ENCODE measurements around the gene IL21.

The IL21 gene

GRCh38 chr4:122591196-122591595 lies 29.7 kb downstream of the IL21 start:
- no peak for TF ChIP-seq CTCF (IDR thresholded peaks at IDR 0.05; ENCODE audit: insufficient read depth, low read length, missing control alignments)
- DNase-seq (ENCODE audit: low read depth, low spot score), result no peak
- POLR2A ChIA-PET, result no interaction called here
- H3K4me3 ChIP-seq (ENCODE audit: low read depth, low read length), result no peak overlapping the region
- CTCF ChIA-PET, result interaction anchor here (3.7 kb wide), 1 partner anchor 12 kb away, joined by 21 read pairs; no protein-coding TSS in a partner anchor

GRCh38 chr4:122588453-122589238 lies 32.2 kb downstream of the IL21 start:
- H3K4me3 ChIP-seq (ENCODE audit: low read depth, low read length), result no peak overlapping the region
- TF ChIP-seq CTCF (IDR thresholded peaks at IDR 0.05; ENCODE audit: insufficient read depth, low read length, missing control alignments), result no peak
- peak; percentile 16 for DNase-seq (ENCODE audit: low read depth, low spot score)
- ChIA-PET POLR2A (no interaction called here), CTCF (interaction anchor here (0.8 to 3.5 kb wide), 3 partner anchors 11 to 342 kb away, joined by 3 to 22 read pairs (median 3); no protein-coding TSS in a partner anchor)

GRCh38 chr4:122584519-122584918 lies 36.3 kb downstream of the IL21 start:
- POLR2A ChIA-PET, result no interaction called here
- no peak overlapping the region for H3K4me3 ChIP-seq (ENCODE audit: low read depth, low read length)
- TF ChIP-seq CTCF (IDR thresholded peaks at IDR 0.05; ENCODE audit: insufficient read depth, low read length, missing control alignments), result no peak
- peak; percentile 36 for DNase-seq (ENCODE audit: low read depth, low spot score)
- CTCF ChIA-PET, result interaction anchor here (0.8 to 2.4 kb wide), 5 partner anchors 9 to 346 kb away, joined by 3 to 9 read pairs (median 5); no protein-coding TSS in a partner anchor

- peak; percentile 14 for DNase-seq (ENCODE audit: low read depth, low spot score)
- H3K4me3 ChIP-seq (ENCODE audit: low read depth, low read length), result no peak overlapping the region
- ChIA-PET CTCF (interaction anchor here (0.8 to 2.4 kb wide), 5 partner anchors 8 to 346 kb away, joined by 3 to 9 read pairs (median 5); no protein-coding TSS in a partner anchor), POLR2A (no interaction called here)
- TF ChIP-seq CTCF (IDR thresholded peaks at IDR 0.05; ENCODE audit: insufficient read depth, low read length, missing control alignments), result no peak
Observed at GRCh38 chr4:122583906-122584305, 37.0 kb downstream of the IL21 start.

- ChIA-PET CTCF (interaction anchor here (0.6 to 4.3 kb wide), 41 partner anchors 9 to 1207 kb away, joined by 3 to 87 read pairs (median 4); no protein-coding TSS in a partner anchor), POLR2A (no interaction called here)
- peak; percentile 67 for TF ChIP-seq CTCF (IDR thresholded peaks at IDR 0.05; ENCODE audit: insufficient read depth, low read length, missing control alignments)
- H3K4me3 ChIP-seq (ENCODE audit: low read depth, low read length), result no peak overlapping the region
- peak; percentile 16 for DNase-seq (ENCODE audit: low read depth, low spot score)
Observed at GRCh38 chr4:122577808-122578781, 42.8 kb downstream of the IL21 start.
